ENCODE data around the gene EFHD2. TPM values are rescaled to one million over a fixed set of nuclear protein-coding genes. Genes with fewer than 3 reads are reported as not detected.
A peak's percentile ranks its signal among the peaks of the same experiment; 100 is the strongest.

EFHD2 gene
- total RNA-seq, 2 experiments from 2014 or later, result 45.6 to 45.8 TPM

GRCh38 chr1:15364740-15365139 is 44.9 kb upstream of the EFHD2 start:
- Mint-ChIP-seq H3K27ac (no peak overlapping the region), H3K4me1 (ENCODE audit: low read depth) (no peaks in the 10 kb centered on the region), H3K9me3 (no peaks in the 10 kb centered on the region), H3K27me3 (no peaks in the 10 kb centered on the region), H3K36me3 (ENCODE audit: low read depth) (no peaks in the 10 kb centered on the region), H3K4me3 (no peak overlapping the region)
- TF ChIP-seq CTCF (IDR thresholded peaks at IDR 0.05), result no peak
- POLR2A ChIA-PET, result no interaction called here
- DNase-seq (peak; percentile 18), ATAC-seq (peak; percentile 56)
- intact Hi-C loops (cut with micrococcal nuclease), result no loop called here
- CTCF ChIA-PET, result no interaction called here

GRCh38 chr1:15368888-15369287 is 40.8 kb upstream of the EFHD2 start:
- H3K4me3 Mint-ChIP-seq, result no peak overlapping the region
- H3K27me3 Mint-ChIP-seq, result peaks cover 2% of the 10 kb centered on the region
- DNase-seq, result no peak
- no peak for TF ChIP-seq CTCF (IDR thresholded peaks at IDR 0.05)
- no peaks in the 10 kb centered on the region for H3K9me3 Mint-ChIP-seq
- ATAC-seq, result no peak
- H3K27ac Mint-ChIP-seq, result no peak overlapping the region
- POLR2A ChIA-PET, result no interaction called here
- H3K4me1 Mint-ChIP-seq (ENCODE audit: low read depth), result no peaks in the 10 kb centered on the region
- intact Hi-C loops (cut with micrococcal nuclease), result no loop called here
- CTCF ChIA-PET, result no interaction called here
- no peaks in the 10 kb centered on the region for H3K36me3 Mint-ChIP-seq (ENCODE audit: low read depth)

GRCh38 chr1:15370268-15370667 is 39.4 kb upstream of the EFHD2 start:
- H3K27me3 Mint-ChIP-seq, result peaks cover 2% of the 10 kb centered on the region
- TF ChIP-seq CTCF (IDR thresholded peaks at IDR 0.05), result no peak
- H3K36me3 Mint-ChIP-seq (ENCODE audit: low read depth), result no peaks in the 10 kb centered on the region
- H3K4me1 Mint-ChIP-seq (ENCODE audit: low read depth), result no peaks in the 10 kb centered on the region
- no peak overlapping the region for H3K4me3 Mint-ChIP-seq
- DNase-seq (no peak), ATAC-seq (no peak)
- ChIA-PET CTCF (no interaction called here), POLR2A (no interaction called here)
- no peak overlapping the region for H3K27ac Mint-ChIP-seq
- no peaks in the 10 kb centered on the region for H3K9me3 Mint-ChIP-seq
- intact Hi-C loops (cut with micrococcal nuclease), result no loop called here

- CTCF ChIA-PET, result no interaction called here
- no peak for ATAC-seq
- peaks cover 2% of the 10 kb centered on the region for H3K27me3 Mint-ChIP-seq
- no peak for DNase-seq
- H3K36me3 Mint-ChIP-seq (ENCODE audit: low read depth), result no peaks in the 10 kb centered on the region
- no peak overlapping the region for H3K4me3 Mint-ChIP-seq
- TF ChIP-seq CTCF (IDR thresholded peaks at IDR 0.05), result no peak
- no peak overlapping the region for H3K27ac Mint-ChIP-seq
- intact Hi-C loops (cut with micrococcal nuclease), result no loop called here
- H3K9me3 Mint-ChIP-seq, result no peaks in the 10 kb centered on the region
- POLR2A ChIA-PET, result no interaction called here
- H3K4me1 Mint-ChIP-seq (ENCODE audit: low read depth), result no peaks in the 10 kb centered on the region
These were observed 38.7 kb upstream of the EFHD2 start for GRCh38 chr1:15370781-15371520.

GRCh38 chr1:15371610-15372545 is 37.8 kb upstream of the EFHD2 start:
- Mint-ChIP-seq H3K4me3 (no peak overlapping the region), H3K9me3 (no peaks in the 10 kb centered on the region), H3K36me3 (ENCODE audit: low read depth) (no peaks in the 10 kb centered on the region), H3K27me3 (peaks cover 2% of the 10 kb centered on the region), H3K4me1 (ENCODE audit: low read depth) (no peaks in the 10 kb centered on the region), H3K27ac (no peak overlapping the region)
- ATAC-seq (no peak), DNase-seq (no peak)
- no peak for TF ChIP-seq CTCF (IDR thresholded peaks at IDR 0.05)
- intact Hi-C loops (cut with micrococcal nuclease), result no loop called here
- POLR2A ChIA-PET, result no interaction called here
- CTCF ChIA-PET, result no interaction called here

All from activated CD8-positive, alpha-beta T cell treated with anti-CD3 and anti-CD28 coated beads for 36 hours (primary cell).